Sigmoid colon (tissue), 7 donors: ENCODE data around the gene RAB4A. TPM values are rescaled to one million over a fixed set of nuclear protein-coding genes. Genes with fewer than 3 reads are reported as not detected.

Source experiments
- DNase-seq: peaks from one replicate; pipeline ENCODE4 v3.0.0-alpha.2; 2019
- H3K27ac ChIP-seq, 4 donors: fragments of 200-600 bp; sonication (generic); one replicate each; pipeline ENCODE4 v1.5.1; 2016 to 2019; ENCODE audit warnings: mild to moderate bottlenecking in 1 of 4
- H3K27me3 ChIP-seq, 3 donors: fragments of 200-600 bp; sonication (generic); one replicate each; pipeline ENCODE4 v1.5.1; 2019; ENCODE audit warnings: mild to moderate bottlenecking in 1 of 3
- H3K36me3 ChIP-seq, 4 donors: fragments of 200-600 bp; sonication (generic); one replicate each; pipeline ENCODE4 v1.5.1; 2016 to 2019
- H3K4me1 ChIP-seq, 4 donors: fragments of 200-600 bp; sonication (generic); one replicate each; pipeline ENCODE4 v1.5.1; 2017 to 2019
- H3K4me3 ChIP-seq, 4 donors: fragments of 200-600 bp; sonication (generic); one replicate each; pipeline ENCODE4 v1.5.1; 2017 to 2019; ENCODE audit warnings: mild to moderate bottlenecking in 2 of 4, moderate library complexity in 1 of 4
- H3K9me3 ChIP-seq, 4 donors: fragments of 200-600 bp in 3 of 4; sonication (generic) in 3 of 4; one replicate each; pipeline versions ENCODE4 v1.5.1 to v1.6.1; 2013 to 2019
- EP300 ChIP-seq, 4 donors: sonication (generic); formaldehyde crosslinking; IDR thresholded peaks; one replicate each; pipeline ENCODE4 v1.6.1; 2017; ENCODE audit warnings: antibody characterized with exemption in 4 of 4
- POLR2A ChIP-seq, 2 donors: fragments of 450-650 bp; IDR thresholded peaks; one replicate each; pipeline ENCODE4 v1.6.1; 2016; ENCODE audit warnings: antibody characterized with exemption in 2 of 2, mild to moderate bottlenecking in 2 of 2, moderate library complexity in 2 of 2
- POLR2AphosphoS5 ChIP-seq, 4 donors: sonication (generic); formaldehyde crosslinking; IDR thresholded peaks; one replicate each; pipeline ENCODE4 v1.6.1; 2017; ENCODE audit warnings: antibody characterized with exemption in 4 of 4
- WGBS, 2 donors: extraction: QIAGEN DNeasy Blood & Tissue Kit; methylation state at CpG; one replicate each; pipeline ENCODE4 v1.1.7; 2013; 5-methylcytosine and 5-hydroxymethylcytosine counted together
- intact Hi-C: fragments of 100-400 bp; cut with DNase I; formaldehyde crosslinking; loops from one replicate; pipeline ENCODE4 v1.15.1; 2023
- polyA plus RNA-seq, 3 donors: library from polyadenylated mRNA; stranded (reverse); fragments of 200-250 nt; gene quantifications; one replicate each; pipeline ENCODE4 v1.2.3, GENCODE V29; 2013
- total RNA-seq, 4 donors: library from RNA; depleted of rRNA; stranded (reverse); fragments of >200 nt; gene quantifications; one replicate each; pipeline ENCODE4 v1.1.0, GENCODE V29; 2016
- TF ChIP-seq, protein P1 (sequence below), 4 experiments: fragments of 450-650 bp in 3 of 4; fragments of 200-600 bp in 1 of 4; IDR thresholded peaks; one replicate each; pipeline ENCODE4 v1.5.1; 2016 to 2019; ENCODE audit warnings: antibody characterized with exemption in 4 of 4, mild to moderate bottlenecking in 3 of 4, moderate library complexity in 2 of 4
- donor health status: healthy with polysubstance abuse.
- donor health status: Bipolar disorder and iron deficiency.
- donor health status: healthy.

Gene RAB4A
- total and polyA plus RNA-seq, 7 donors, result 35.8 to 83.7 (median 52.4) TPM

DNA sequence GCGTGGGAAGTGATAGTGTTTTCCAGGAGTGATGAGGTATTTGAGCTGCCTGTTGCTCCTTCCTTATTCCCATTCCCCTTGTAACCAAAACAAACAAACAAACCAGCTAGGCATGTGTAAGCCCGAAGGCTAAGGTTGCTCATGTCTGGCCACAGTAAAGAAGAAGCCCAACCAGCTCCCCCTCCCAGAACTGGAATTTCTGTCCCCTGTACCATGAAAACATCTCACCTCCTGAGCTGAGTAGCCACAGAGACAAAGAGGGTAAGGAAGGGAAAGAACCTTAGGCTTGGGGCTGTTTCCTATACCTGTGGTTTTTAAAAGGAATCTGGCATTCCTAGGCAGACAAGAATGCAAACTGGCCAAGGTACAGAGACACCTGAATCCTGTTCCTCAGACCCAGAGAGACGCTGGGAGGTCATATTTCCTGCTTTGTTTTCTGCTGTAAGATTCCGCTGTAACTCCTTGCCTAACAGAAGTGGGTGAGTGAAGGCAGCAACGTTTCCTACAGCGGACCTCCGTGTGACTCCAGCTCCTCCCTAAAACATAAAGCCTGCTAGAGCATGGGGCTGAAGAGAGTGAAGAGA is 41.7 kb upstream of the RAB4A start:
- TF ChIP-seq EP300 (IDR thresholded peaks at IDR 0.05) (no peak), POLR2A (IDR thresholded peaks at IDR 0.05) (no peak), POLR2AphosphoS5 (IDR thresholded peaks at IDR 0.05) (no peak)
- TF ChIP-seq, protein P1, sequence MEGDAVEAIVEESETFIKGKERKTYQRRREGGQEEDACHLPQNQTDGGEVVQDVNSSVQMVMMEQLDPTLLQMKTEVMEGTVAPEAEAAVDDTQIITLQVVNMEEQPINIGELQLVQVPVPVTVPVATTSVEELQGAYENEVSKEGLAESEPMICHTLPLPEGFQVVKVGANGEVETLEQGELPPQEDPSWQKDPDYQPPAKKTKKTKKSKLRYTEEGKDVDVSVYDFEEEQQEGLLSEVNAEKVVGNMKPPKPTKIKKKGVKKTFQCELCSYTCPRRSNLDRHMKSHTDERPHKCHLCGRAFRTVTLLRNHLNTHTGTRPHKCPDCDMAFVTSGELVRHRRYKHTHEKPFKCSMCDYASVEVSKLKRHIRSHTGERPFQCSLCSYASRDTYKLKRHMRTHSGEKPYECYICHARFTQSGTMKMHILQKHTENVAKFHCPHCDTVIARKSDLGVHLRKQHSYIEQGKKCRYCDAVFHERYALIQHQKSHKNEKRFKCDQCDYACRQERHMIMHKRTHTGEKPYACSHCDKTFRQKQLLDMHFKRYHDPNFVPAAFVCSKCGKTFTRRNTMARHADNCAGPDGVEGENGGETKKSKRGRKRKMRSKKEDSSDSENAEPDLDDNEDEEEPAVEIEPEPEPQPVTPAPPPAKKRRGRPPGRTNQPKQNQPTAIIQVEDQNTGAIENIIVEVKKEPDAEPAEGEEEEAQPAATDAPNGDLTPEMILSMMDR (IDR thresholded peaks at IDR 0.05), result no peak
- H3K4me1 ChIP-seq, result peaks cover 0 to 40% (median 22%) of the 10 kb centered on the region in 4 donors
- peak overlapping the region; percentile 51 to 81 (median 68) for H3K27ac ChIP-seq
- 4 to 29% methylated on average over 7 of the region's 7 CpGs for WGBS, 2 donors
- no peaks in the 10 kb centered on the region for H3K9me3 ChIP-seq
- no peaks in the 10 kb centered on the region for H3K36me3 ChIP-seq
- H3K4me3 ChIP-seq, result peak overlapping the region in 1 of 4 donors; percentile 9
- no peaks in the 10 kb centered on the region for H3K27me3 ChIP-seq
- peak; percentile 34 for DNase-seq
- intact Hi-C loops, result loop anchor here (5.0 to 10.0 kb wide), 5 partner anchors 72 to 427 kb away; no protein-coding TSS in a partner anchor

DNA sequence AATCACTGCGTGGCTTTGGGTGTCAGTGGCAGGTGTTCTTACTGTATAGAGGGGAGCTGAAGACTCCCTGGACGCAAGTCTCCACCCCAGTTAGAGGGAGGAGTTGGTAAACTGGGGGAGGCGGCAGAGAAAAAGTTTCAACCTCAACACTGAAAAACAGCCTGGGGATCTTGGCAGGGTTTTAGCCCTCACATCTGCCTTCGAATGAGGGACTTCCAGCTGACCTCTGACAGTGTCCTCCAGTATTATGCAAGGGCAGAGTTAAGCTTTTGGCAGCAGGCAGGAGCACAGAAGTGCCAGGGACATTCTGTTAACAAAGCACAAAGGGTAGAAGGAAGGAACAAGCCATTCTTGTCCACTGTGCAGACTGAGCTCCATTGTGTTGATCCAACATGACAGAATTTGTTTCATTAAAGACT is 41.2 kb upstream of the RAB4A start:
- Histone ChIP-seq H3K4me3 (peak overlapping the region in 1 of 4 donors; percentile 9), H3K27ac (peak overlapping the region; percentile 51 to 81 (median 68)), H3K4me1 (peaks cover 0 to 40% (median 22%) of the 10 kb centered on the region in 4 donors), H3K27me3 (no peaks in the 10 kb centered on the region), H3K9me3 (no peaks in the 10 kb centered on the region), H3K36me3 (no peaks in the 10 kb centered on the region)
- TF ChIP-seq POLR2AphosphoS5 (IDR thresholded peaks at IDR 0.05), result peak; percentile 72 to 84 (median 76)
- TF ChIP-seq, protein P1 (IDR thresholded peaks at IDR 0.05), result no peak
- peak; percentile 51 to 89 (median 58) for TF ChIP-seq EP300 (IDR thresholded peaks at IDR 0.05)
- DNase-seq, result peak; percentile 93
- 6 to 27% methylated on average over 4 of the region's 4 CpGs for WGBS, 2 donors
- intact Hi-C loops, result loop anchor here (5.0 to 10.0 kb wide), 5 partner anchors 72 to 427 kb away; no protein-coding TSS in a partner anchor

DNA sequence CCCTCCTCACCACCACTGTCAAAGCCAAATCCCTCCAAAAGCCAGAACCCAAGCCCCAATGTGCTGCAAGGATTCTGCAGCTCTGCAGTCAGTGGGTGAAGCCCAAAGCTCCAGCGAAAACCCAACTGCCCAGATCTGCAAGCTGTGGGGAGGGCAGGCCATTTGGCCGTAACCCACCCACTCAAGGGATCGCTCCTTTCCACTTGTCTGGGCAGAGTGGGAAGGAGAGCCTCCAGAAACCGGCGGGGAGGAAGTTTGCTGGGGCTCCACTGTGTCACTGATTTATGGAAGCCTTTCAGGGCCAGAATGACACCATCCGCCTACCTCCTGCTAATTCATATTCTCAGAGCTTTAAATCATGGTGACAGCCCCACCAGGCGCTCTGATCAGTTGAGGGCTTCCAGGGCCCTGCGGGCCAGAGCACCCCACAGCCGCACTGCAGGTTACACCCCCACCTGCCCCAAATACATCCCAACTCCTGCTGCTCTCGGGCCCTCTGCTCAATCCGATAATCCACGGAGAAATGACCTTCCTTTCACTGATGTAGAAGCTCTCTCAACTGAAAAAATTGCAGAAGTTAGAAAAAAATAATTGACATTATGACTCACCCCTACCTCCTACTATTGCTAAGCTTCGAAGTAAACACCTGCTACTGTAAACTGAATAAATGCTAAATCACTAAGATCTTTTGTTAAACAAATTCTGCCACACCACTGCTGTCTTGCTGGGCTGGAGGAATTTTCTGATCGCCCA is 40.6 kb upstream of the RAB4A start:
- intact Hi-C loops, result no loop called here
- H3K4me3 ChIP-seq, result peak overlapping the region in 1 of 4 donors; percentile 7

DNA sequence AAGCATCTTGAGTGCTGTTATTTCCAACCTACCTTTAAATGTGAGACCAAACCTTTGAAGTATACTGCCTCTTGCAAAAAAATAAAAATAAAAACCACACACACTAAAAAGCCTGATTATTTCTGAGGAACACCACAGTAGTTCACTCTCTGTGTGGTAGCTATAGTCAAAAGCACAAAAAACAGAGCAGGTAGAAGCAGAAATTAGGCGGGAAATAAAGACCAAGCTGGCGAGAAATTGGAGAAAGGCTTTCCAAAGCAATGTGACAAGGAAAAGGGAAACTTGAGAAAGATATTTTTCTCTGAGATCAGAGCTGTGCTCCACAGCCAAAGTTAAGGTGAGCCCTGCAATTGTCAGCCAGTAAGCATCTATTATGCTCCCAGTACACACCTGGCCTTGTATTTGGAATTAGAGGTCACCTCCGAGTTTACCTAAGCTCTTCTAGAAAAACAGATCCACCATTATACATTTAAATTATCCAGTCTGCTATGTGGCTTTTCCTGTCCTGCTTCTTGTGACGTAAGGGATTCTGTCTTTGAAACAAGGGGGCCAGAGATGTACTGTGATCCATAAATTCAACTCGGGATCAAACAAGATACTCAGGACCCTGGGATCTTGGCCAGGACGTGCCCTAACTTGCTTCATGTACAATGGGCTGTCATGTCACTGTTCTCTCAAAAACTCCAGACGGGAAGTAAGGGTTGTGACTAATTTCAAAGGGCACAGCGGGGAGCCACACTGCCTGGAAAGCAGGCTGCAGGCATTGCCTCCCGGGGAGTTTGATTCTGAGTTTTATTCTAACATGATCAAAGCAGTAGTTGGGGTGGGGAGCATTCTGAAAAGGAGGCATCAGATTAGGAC is 39.8 kb upstream of the RAB4A start:
- intact Hi-C loops, result no loop called here
- H3K4me1 ChIP-seq, result peaks cover 0 to 40% (median 22%) of the 10 kb centered on the region in 4 donors
- H3K27ac ChIP-seq, result peak overlapping the region; percentile 51 to 81 (median 68)

More for the DNA sequence above, 40.6 kb upstream of the RAB4A start:
- Histone ChIP-seq H3K27ac (peak overlapping the region; percentile 51 to 81 (median 68)), H3K9me3 (no peaks in the 10 kb centered on the region), H3K36me3 (no peaks in the 10 kb centered on the region), H3K4me1 (peaks cover 0 to 40% (median 22%) of the 10 kb centered on the region in 4 donors), H3K27me3 (no peaks in the 10 kb centered on the region)
- TF ChIP-seq, protein P1 (IDR thresholded peaks at IDR 0.05), result no peak
- TF ChIP-seq POLR2A (IDR thresholded peaks at IDR 0.05), result no peak
- no peak for TF ChIP-seq POLR2AphosphoS5 (IDR thresholded peaks at IDR 0.05)
- DNase-seq, result no peak
- 64 to 78% methylated on average over 14 of the region's 14 CpGs for WGBS, 2 donors

More for the DNA sequence above, 39.8 kb upstream of the RAB4A start:
- no peak overlapping the region for H3K4me3 ChIP-seq
- WGBS, 2 donors, result 83 to 87% methylated on average over 9 of the region's 9 CpGs
- DNase-seq, result peak; percentile 61
- H3K36me3 ChIP-seq, result no peaks in the 10 kb centered on the region
- H3K9me3 ChIP-seq, result no peaks in the 10 kb centered on the region
- no peak for TF ChIP-seq POLR2AphosphoS5 (IDR thresholded peaks at IDR 0.05)
- TF ChIP-seq POLR2A (IDR thresholded peaks at IDR 0.05), result no peak
- TF ChIP-seq, protein P1 (IDR thresholded peaks at IDR 0.05), result no peak
- no peak for TF ChIP-seq EP300 (IDR thresholded peaks at IDR 0.05)
- no peaks in the 10 kb centered on the region for H3K27me3 ChIP-seq
